ENCODE results near the gene TTLL5.

The TTLL5 gene

GRCh38 chr14:75885829-75886228, 224.8 kb downstream of the TTLL5 start:
- H3K9me2 ChIP-seq (replicated peaks; ENCODE audit: control insufficient read depth, low read length) = no peaks in the 10 kb centered on the region
- TF ChIP-seq CTCF (IDR thresholded peaks at IDR 0.05; ENCODE audit: low read depth, low read length, poor library complexity, severe bottlenecking) = no peak
- TF ChIP-seq EZH2phosphoT487 (IDR thresholded peaks at IDR 0.05; ENCODE audit: borderline replicate concordance, low read length) = no peak
- no peak overlapping the region for H3K4me2 ChIP-seq (ENCODE audit: low read length)
- H3K36me3 ChIP-seq (ENCODE audit: control insufficient read depth, low read length) = no peaks in the 10 kb centered on the region
- no peaks in the 10 kb centered on the region for H3K9me3 ChIP-seq (ENCODE audit: control insufficient read depth, insufficient read depth, low read length)
- no peak overlapping the region for H3K27ac ChIP-seq (ENCODE audit: low read depth, low read length)
- no peaks in the 10 kb centered on the region for H3F3A ChIP-seq (ENCODE audit: control insufficient read depth, insufficient read depth)
- no peaks in the 10 kb centered on the region for H3K79me2 ChIP-seq (ENCODE audit: control insufficient read depth, low read length)
- H4K20me1 ChIP-seq (ENCODE audit: control insufficient read depth, insufficient read depth, low read depth, low read length) = no peaks in the 10 kb centered on the region
- H3K4me1 ChIP-seq (ENCODE audit: control insufficient read depth, low read length) = no peaks in the 10 kb centered on the region
- H3K4me3 ChIP-seq (ENCODE audit: low read length) = no peak overlapping the region
- no peaks in the 10 kb centered on the region for H3K27me3 ChIP-seq (ENCODE audit: control insufficient read depth, low read length)

- no peaks in the 10 kb centered on the region for H3K36me3 ChIP-seq (ENCODE audit: control insufficient read depth, low read length)
- no peaks in the 10 kb centered on the region for H3F3A ChIP-seq (ENCODE audit: control insufficient read depth, insufficient read depth)
- H3K27me3 ChIP-seq (ENCODE audit: control insufficient read depth, low read length) = no peaks in the 10 kb centered on the region
- H4K20me1 ChIP-seq (ENCODE audit: control insufficient read depth, insufficient read depth, low read depth, low read length) = no peaks in the 10 kb centered on the region
- H3K4me1 ChIP-seq (ENCODE audit: control insufficient read depth, low read length) = no peaks in the 10 kb centered on the region
- H3K27ac ChIP-seq (ENCODE audit: low read depth, low read length) = no peak overlapping the region
- TF ChIP-seq EZH2phosphoT487 (IDR thresholded peaks at IDR 0.05; ENCODE audit: borderline replicate concordance, low read length) (no peak), CTCF (IDR thresholded peaks at IDR 0.05; ENCODE audit: low read depth, low read length, poor library complexity, severe bottlenecking) (no peak)
- H3K79me2 ChIP-seq (ENCODE audit: control insufficient read depth, low read length) = no peaks in the 10 kb centered on the region
- H3K9me3 ChIP-seq (ENCODE audit: control insufficient read depth, insufficient read depth, low read length) = no peaks in the 10 kb centered on the region
- no peaks in the 10 kb centered on the region for H3K9me2 ChIP-seq (replicated peaks; ENCODE audit: control insufficient read depth, low read length)
- no peak overlapping the region for H3K4me2 ChIP-seq (ENCODE audit: low read length)
- H3K4me3 ChIP-seq (ENCODE audit: low read length) = no peak overlapping the region
Observed at GRCh38 chr14:75886636-75887348, 225.7 kb downstream of the TTLL5 start.

GRCh38 chr14:75888945-75889344, 227.9 kb downstream of the TTLL5 start:
- no peak for TF ChIP-seq EZH2phosphoT487 (IDR thresholded peaks at IDR 0.05; ENCODE audit: borderline replicate concordance, low read length)
- TF ChIP-seq CTCF (IDR thresholded peaks at IDR 0.05; ENCODE audit: low read depth, low read length, poor library complexity, severe bottlenecking) = no peak
- H3F3A ChIP-seq (ENCODE audit: control insufficient read depth, insufficient read depth) = no peaks in the 10 kb centered on the region
- no peak overlapping the region for H3K27ac ChIP-seq (ENCODE audit: low read depth, low read length)
- H3K79me2 ChIP-seq (ENCODE audit: control insufficient read depth, low read length) = no peaks in the 10 kb centered on the region
- H4K20me1 ChIP-seq (ENCODE audit: control insufficient read depth, insufficient read depth, low read depth, low read length) = no peaks in the 10 kb centered on the region
- H3K27me3 ChIP-seq (ENCODE audit: control insufficient read depth, low read length) = no peaks in the 10 kb centered on the region
- no peaks in the 10 kb centered on the region for H3K4me1 ChIP-seq (ENCODE audit: control insufficient read depth, low read length)
- no peak overlapping the region for H3K4me3 ChIP-seq (ENCODE audit: low read length)
- no peaks in the 10 kb centered on the region for H3K36me3 ChIP-seq (ENCODE audit: control insufficient read depth, low read length)
- no peak overlapping the region for H3K4me2 ChIP-seq (ENCODE audit: low read length)
- no peaks in the 10 kb centered on the region for H3K9me2 ChIP-seq (replicated peaks; ENCODE audit: control insufficient read depth, low read length)
- no peaks in the 10 kb centered on the region for H3K9me3 ChIP-seq (ENCODE audit: control insufficient read depth, insufficient read depth, low read length)

All from DOHH2 (cell line).